A673 (cell line): ENCODE measurements around the gene ADTRP. TPM values are rescaled to one million over a fixed set of nuclear protein-coding genes. Genes with fewer than 3 reads are reported as not detected.

Experiments
- BruUV-seq: library from RNA; stranded (reverse); fragments of 400-500 nt; replicated peaks from 2 replicates; lab custom pipeline; 2021; lab: Mats Ljungman, UMichigan
- CTCF ChIA-PET: fragments of 300-600 bp; sonication (Branson Sonifier 250); formaldehyde crosslinking; loops from one replicate; lab custom pipeline; 2022; ENCODE audit warnings: antibody characterized with exemption; lab: Charles Lee
- POLR2A ChIA-PET: fragments of 300-600 bp; sonication (Branson Sonifier 250); formaldehyde crosslinking; loops from one replicate; lab custom pipeline; 2022; ENCODE audit warnings: antibody characterized with exemption; ENCODE audit not compliant: low non-redundant PET; lab: Charles Lee
- DNase-seq: peaks from one replicate; pipeline ENCODE4 v3.0.0-alpha.2; 2015; ENCODE audit warnings: low spot score
- H3K27ac ChIP-seq: fragments of 200-600 bp; sonication (generic); 2 replicates; pipeline ENCODE4 v1.5.1; 2016; ENCODE audit warnings: mixed run types, low read depth, mild to moderate bottlenecking, mixed read lengths, antibody characterized with exemption, low read length; ENCODE audit not compliant: poor library complexity, severe bottlenecking
- H3K27me3 ChIP-seq: fragments of 200-600 bp; sonication (generic); replicated peaks from 2 replicates; pipeline ENCODE4 v1.6.1; 2017; ENCODE audit warnings: mixed run types, low read depth, mild to moderate bottlenecking, mixed read lengths, antibody characterized with exemption, low read length; ENCODE audit not compliant: insufficient read depth, poor library complexity
- H3K36me3 ChIP-seq: fragments of 200-600 bp; sonication (generic); 2 replicates; pipeline ENCODE4 v1.6.1; 2016; ENCODE audit warnings: mixed run types, mild to moderate bottlenecking, mixed read lengths, antibody characterized with exemption, low read length; ENCODE audit not compliant: insufficient read depth, poor library complexity, severe bottlenecking
- H3K4me1 ChIP-seq: fragments of 200-600 bp; sonication (generic); 2 replicates; pipeline ENCODE4 v1.6.1; 2017; ENCODE audit warnings: mixed run types, mild to moderate bottlenecking, mixed read lengths, antibody characterized with exemption, low read length; ENCODE audit not compliant: insufficient read depth, poor library complexity, severe bottlenecking
- H3K4me3 ChIP-seq: fragments of 200-600 bp; sonication (generic); 2 replicates; pipeline ENCODE4 v1.5.1; 2016; ENCODE audit warnings: low read depth, mixed run types, mild to moderate bottlenecking, mixed read lengths, low read length; ENCODE audit not compliant: poor library complexity, severe bottlenecking
- H3K9me3 ChIP-seq: fragments of 200-600 bp; sonication (generic); 2 replicates; pipeline ENCODE4 v1.6.1; 2016; ENCODE audit warnings: mixed run types, low read depth, mild to moderate bottlenecking, mixed read lengths, antibody characterized with exemption, low read length; ENCODE audit not compliant: poor library complexity, severe bottlenecking
- CTCF ChIP-seq: fragments of 300-800, 200-600 bp; sonication (generic); conservative IDR thresholded peaks from 2 replicates; pipeline ENCODE4 v1.5.1; 2017; ENCODE audit warnings: low read depth, mild to moderate bottlenecking, antibody characterized with exemption, low read length, moderate library complexity, mixed read lengths
- EZH2 ChIP-seq: fragments of 200-600 bp; sonication (generic); IDR thresholded peaks from 2 replicates; pipeline ENCODE4 v1.6.1; 2017; ENCODE audit warnings: borderline replicate concordance, low read depth, mild to moderate bottlenecking, mixed read lengths, antibody characterized with exemption, low read length; ENCODE audit not compliant: poor library complexity, severe bottlenecking
- intact Hi-C: fragments of 100-400 bp; cut with micrococcal nuclease; formaldehyde crosslinking; loops from one replicate; pipeline ENCODE4 v1.10.0; 2022; ENCODE audit not compliant: unreplicated experiment
- total RNA-seq: library from RNA; stranded (reverse); gene quantifications from 2 replicates; pipeline ENCODE4 v1.2.3, GENCODE V29; 2021

Gene ADTRP
- total RNA-seq, 1 experiment from 2014 or later, result not detected

- ChIA-PET CTCF (interaction anchor here (0.6 kb wide), 1 partner anchor 10 kb away, joined by 8 read pairs; no protein-coding TSS in a partner anchor), POLR2A (no interaction called here)
- Histone ChIP-seq H3K9me3 (no peaks in the 10 kb centered on the region), H3K4me3 (no peak overlapping the region), H3K4me1 (no peaks in the 10 kb centered on the region), H3K27me3 (no peaks in the 10 kb centered on the region), H3K27ac (no peak overlapping the region), H3K36me3 (no peaks in the 10 kb centered on the region)
- TF ChIP-seq EZH2 (no peak), CTCF (no peak)
- BruUV-seq, result no TSS peak
- no peak for DNase-seq
- intact Hi-C loops, result no loop called here
Observed at GRCh38 chr6:11668455-11668854, 110.1 kb downstream of the ADTRP start.

- Histone ChIP-seq H3K4me3 (no peak overlapping the region), H3K27me3 (no peaks in the 10 kb centered on the region), H3K9me3 (no peaks in the 10 kb centered on the region), H3K4me1 (no peaks in the 10 kb centered on the region), H3K27ac (no peak overlapping the region), H3K36me3 (no peaks in the 10 kb centered on the region)
- DNase-seq, result no peak
- ChIA-PET CTCF (no interaction called here), POLR2A (no interaction called here)
- no peak for TF ChIP-seq CTCF
- no TSS peak for BruUV-seq
- intact Hi-C loops, result no loop called here
Observed at GRCh38 chr6:11667876-11668275, 110.7 kb downstream of the ADTRP start.

- Histone ChIP-seq H3K4me1 (no peaks in the 10 kb centered on the region), H3K4me3 (no peak overlapping the region), H3K9me3 (no peaks in the 10 kb centered on the region), H3K27ac (no peak overlapping the region), H3K27me3 (no peaks in the 10 kb centered on the region), H3K36me3 (no peaks in the 10 kb centered on the region)
- intact Hi-C loops, result no loop called here
- DNase-seq, result no peak
- ChIA-PET CTCF (interaction anchor here (0.6 to 1.3 kb wide), 2 partner anchors 9 to 410 kb away, joined by 3 read pairs; no protein-coding TSS in a partner anchor), POLR2A (no interaction called here)
- no peak for TF ChIP-seq EZH2
- TF ChIP-seq CTCF, result no peak
- BruUV-seq, result no TSS peak
Observed at GRCh38 chr6:11665604-11666326, 112.8 kb downstream of the ADTRP start.

Other genes with a start within 250 kb of the ADTRP start
- 9.5 and 11.4 TPM in 2 replicates for gene TMEM170B, start 241.1 kb downstream of the ADTRP start, total RNA-seq
- gene HIVEP1, start 233.5 kb upstream of the ADTRP start, total RNA-seq, result 18.5 and 21.5 TPM in 2 replicates